ENCODE measurements around the gene EFNB2. TPM values are rescaled to one million over a fixed set of nuclear protein-coding genes. Genes with fewer than 3 reads are reported as not detected.

The EFNB2 gene
- total and polyA plus RNA-seq, 4 donors: 15.7 to 43.8 (median 29.1) TPM

DNA sequence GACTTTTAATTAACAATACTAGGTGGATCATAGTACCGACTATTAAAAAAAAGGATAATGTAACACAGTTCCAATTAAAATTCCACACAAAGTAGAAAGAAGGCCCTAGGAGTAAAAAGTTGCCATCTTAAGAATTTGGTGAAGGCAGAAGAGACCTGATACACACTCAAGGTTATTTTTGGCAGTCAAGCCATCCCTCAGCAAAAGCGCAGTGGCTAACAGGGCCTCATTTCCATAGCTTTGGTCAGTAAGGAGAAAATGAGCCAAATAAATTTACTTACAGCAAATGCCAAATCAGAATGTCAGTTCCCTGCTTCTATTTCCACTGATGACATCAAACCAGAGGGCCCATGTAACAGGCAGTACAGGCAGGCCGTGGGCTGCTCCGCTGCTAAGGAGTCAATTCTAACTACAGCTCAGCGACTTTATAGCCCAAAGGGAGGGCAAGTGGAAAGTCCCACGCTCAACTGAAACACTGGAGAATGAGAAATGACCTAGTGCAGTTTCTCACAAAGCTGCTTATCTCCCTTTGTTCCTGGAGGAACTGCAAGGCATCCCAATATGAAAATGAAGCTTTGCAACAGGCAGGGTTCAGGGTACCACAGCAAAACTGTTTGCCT lies 26.2 kb upstream of the EFNB2 start:
- DNase-seq: no peak
- Histone ChIP-seq H3K27me3 (ENCODE audit: control insufficient read depth in 3 of 3, insufficient read depth in 3 of 3, low read length in 2 of 3) (no peaks in the 10 kb centered on the region), H3K9me3 (ENCODE audit: control insufficient read depth in 4 of 4, insufficient read depth in 3 of 4, low read length in 3 of 4) (no peaks in the 10 kb centered on the region), H3K9ac (ENCODE audit: insufficient read depth in 1 of 2, low read length in 2 of 2) (no peak overlapping the region), H3K4me3 (no peak overlapping the region), H3K36me3 (ENCODE audit: control insufficient read depth in 4 of 4, insufficient read depth in 4 of 4, low read length in 4 of 4) (peaks cover 2 to 23% (median 12%) of the 10 kb centered on the region in 4 donors), H3K4me1 (ENCODE audit: control insufficient read depth in 5 of 5, insufficient read depth in 5 of 5, low read length in 5 of 5) (peaks cover 3 to 40% (median 10%) of the 10 kb centered on the region in 5 donors), H3K27ac (ENCODE audit: low read depth in 1 of 2, low read length in 1 of 2) (peak overlapping the region in 1 of 2 donors; percentile 27)
- WGBS, 2 donors: 45 to 63% methylated on average over 6 of the region's 6 CpGs
- no peak for ATAC-seq (ENCODE audit: insufficient read depth, low FRiP score)
- TF ChIP-seq, protein P1, sequence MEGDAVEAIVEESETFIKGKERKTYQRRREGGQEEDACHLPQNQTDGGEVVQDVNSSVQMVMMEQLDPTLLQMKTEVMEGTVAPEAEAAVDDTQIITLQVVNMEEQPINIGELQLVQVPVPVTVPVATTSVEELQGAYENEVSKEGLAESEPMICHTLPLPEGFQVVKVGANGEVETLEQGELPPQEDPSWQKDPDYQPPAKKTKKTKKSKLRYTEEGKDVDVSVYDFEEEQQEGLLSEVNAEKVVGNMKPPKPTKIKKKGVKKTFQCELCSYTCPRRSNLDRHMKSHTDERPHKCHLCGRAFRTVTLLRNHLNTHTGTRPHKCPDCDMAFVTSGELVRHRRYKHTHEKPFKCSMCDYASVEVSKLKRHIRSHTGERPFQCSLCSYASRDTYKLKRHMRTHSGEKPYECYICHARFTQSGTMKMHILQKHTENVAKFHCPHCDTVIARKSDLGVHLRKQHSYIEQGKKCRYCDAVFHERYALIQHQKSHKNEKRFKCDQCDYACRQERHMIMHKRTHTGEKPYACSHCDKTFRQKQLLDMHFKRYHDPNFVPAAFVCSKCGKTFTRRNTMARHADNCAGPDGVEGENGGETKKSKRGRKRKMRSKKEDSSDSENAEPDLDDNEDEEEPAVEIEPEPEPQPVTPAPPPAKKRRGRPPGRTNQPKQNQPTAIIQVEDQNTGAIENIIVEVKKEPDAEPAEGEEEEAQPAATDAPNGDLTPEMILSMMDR (IDR thresholded peaks at IDR 0.05; ENCODE audit: control extremely low read depth, extremely low read depth): no peak

DNA sequence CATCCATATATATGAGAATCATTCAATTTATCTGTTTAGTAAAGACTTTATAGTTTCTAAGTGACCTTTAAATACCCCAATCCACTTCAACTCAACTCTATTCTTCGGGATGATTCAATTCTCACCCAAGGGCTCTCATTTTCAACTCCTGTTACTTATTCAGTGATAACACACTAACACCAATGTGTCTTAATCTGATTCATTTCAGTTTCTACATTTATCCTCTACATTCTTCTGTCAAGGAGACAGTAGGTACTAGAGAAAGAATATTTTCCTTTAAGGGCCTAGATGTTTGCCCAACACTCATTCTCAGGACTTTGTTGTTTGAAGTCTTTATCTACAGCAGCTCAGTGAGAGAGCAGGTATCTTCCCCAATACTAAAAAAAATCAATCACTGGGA lies 25.4 kb upstream of the EFNB2 start:
- peaks cover 3 to 36% (median 9%) of the 10 kb centered on the region in 5 donors for H3K4me1 ChIP-seq (ENCODE audit: control insufficient read depth in 5 of 5, insufficient read depth in 5 of 5, low read length in 5 of 5)
- no peak overlapping the region for H3K27ac ChIP-seq (ENCODE audit: low read depth in 1 of 2, low read length in 1 of 2)
- H3K9me3 ChIP-seq (ENCODE audit: control insufficient read depth in 4 of 4, insufficient read depth in 3 of 4, low read length in 3 of 4): no peaks in the 10 kb centered on the region
- H3K4me3 ChIP-seq: no peak overlapping the region
- no peak overlapping the region for H3K9ac ChIP-seq (ENCODE audit: insufficient read depth in 1 of 2, low read length in 2 of 2)
- ATAC-seq (ENCODE audit: insufficient read depth, low FRiP score) (no peak), DNase-seq (no peak)
- WGBS, 2 donors: 41 to 71% methylated on average over 1 of the region's 1 CpG
- TF ChIP-seq, protein P1 (IDR thresholded peaks at IDR 0.05; ENCODE audit: control extremely low read depth, extremely low read depth): no peak
- peaks cover 3 to 24% (median 16%) of the 10 kb centered on the region in 4 donors for H3K36me3 ChIP-seq (ENCODE audit: control insufficient read depth in 4 of 4, insufficient read depth in 4 of 4, low read length in 4 of 4)
- H3K27me3 ChIP-seq (ENCODE audit: control insufficient read depth in 3 of 3, insufficient read depth in 3 of 3, low read length in 2 of 3): no peaks in the 10 kb centered on the region

DNA sequence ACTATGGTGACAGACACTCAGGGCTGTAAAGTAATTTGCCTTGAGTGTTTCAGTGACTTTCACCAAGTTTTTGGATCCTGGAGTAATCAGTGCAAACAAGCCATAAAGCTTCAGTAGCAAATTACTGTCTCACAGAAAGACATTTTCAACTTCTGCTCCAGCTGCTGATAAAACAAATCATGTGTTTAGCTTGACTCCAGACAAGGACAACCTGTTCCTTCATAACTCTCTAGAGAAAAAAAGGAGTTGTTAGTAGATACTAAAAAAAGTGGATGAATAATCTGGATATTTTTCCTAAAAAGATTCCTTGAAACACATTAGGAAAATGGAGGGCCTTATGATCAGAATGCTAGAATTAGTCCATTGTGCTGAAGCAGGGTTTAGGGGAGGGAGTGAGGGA lies 23.1 kb upstream of the EFNB2 start:
- Histone ChIP-seq H3K36me3 (ENCODE audit: control insufficient read depth in 4 of 4, insufficient read depth in 4 of 4, low read length in 4 of 4) (peaks cover 11 to 40% (median 24%) of the 10 kb centered on the region in 4 donors), H3K27me3 (ENCODE audit: control insufficient read depth in 3 of 3, insufficient read depth in 3 of 3, low read length in 2 of 3) (no peaks in the 10 kb centered on the region)

More for the DNA sequence above, 23.1 kb upstream of the EFNB2 start:
- Histone ChIP-seq H3K4me1 (ENCODE audit: control insufficient read depth in 5 of 5, insufficient read depth in 5 of 5, low read length in 5 of 5) (peaks cover 0 to 19% (median 3%) of the 10 kb centered on the region in 5 donors), H3K9ac (ENCODE audit: insufficient read depth in 1 of 2, low read length in 2 of 2) (no peak overlapping the region), H3K9me3 (ENCODE audit: control insufficient read depth in 4 of 4, insufficient read depth in 3 of 4, low read length in 3 of 4) (no peaks in the 10 kb centered on the region), H3K27ac (ENCODE audit: low read depth in 1 of 2, low read length in 1 of 2) (peak overlapping the region in 1 of 2 donors; percentile 33), H3K4me3 (no peak overlapping the region)
- ATAC-seq (ENCODE audit: insufficient read depth, low FRiP score): no peak
- DNase-seq: no peak
- TF ChIP-seq, protein P1 (IDR thresholded peaks at IDR 0.05; ENCODE audit: control extremely low read depth, extremely low read depth): no peak

Data from lung (tissue), 12 donors.